HG02588 (cell line): ENCODE results near the gene MIOS.

ENCODE experiments used
- ATAC-seq: cut with Tn5 transposase; IDR thresholded peaks from one replicate; pipeline ENCODE4 v1.9.1; 2021; ENCODE audit warnings: mild to moderate bottlenecking, moderate library complexity; ENCODE audit not compliant: unreplicated experiment

MIOS gene

DNA sequence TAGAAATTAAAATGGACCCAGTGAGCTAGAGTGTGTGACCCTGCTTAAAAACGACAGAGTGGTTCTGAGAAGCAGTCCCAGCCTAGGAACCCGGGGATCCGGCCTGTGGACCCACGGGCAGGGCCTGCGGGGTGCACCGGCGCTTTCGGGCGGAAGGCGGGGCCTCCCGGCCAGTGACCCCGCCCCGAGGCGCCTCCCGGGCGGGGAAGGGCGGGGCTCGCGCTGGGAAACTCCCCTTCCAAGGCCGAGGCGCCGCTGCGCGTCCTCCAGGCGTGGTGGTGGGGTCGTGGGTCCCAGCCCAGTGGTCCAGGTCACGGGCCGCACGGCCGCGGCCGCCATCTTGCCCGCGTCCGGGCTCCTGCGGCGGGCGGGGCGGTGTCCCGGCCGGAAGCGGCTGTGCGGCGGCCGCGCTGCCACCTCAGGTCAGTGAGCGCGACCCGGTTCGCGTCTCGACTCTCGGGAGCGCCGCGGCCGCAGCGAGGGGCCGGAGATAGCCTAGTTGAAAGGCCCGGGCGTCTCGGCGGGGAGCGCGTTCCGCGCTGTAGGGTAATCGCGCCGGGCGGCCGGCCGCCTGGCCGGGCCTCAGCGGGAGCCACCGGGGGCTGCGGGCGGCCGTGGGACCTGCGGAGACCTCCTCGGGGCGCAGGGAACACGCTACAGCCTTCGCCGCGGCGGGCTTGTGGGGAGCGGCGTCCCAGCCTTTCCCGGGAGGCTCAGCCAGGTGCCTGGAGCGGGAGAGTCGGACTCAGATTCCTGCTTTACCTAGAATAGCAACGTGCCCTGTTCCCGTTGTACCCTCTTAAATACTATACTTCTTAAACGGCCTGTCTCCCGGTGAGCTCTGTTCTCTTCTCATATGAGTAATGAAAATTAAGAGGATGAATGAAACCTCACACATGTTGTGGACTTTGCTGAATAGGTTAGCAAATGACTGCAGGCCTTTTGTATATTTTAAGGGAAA lies at the start of gene MIOS:
MIOS (plus strand) TSS at position 234 of the 961 bp plus-strand sequence. CDS start 5,592 bp downstream, outside the sequence.
- peak; percentile 78 for ATAC-seq

DNA sequence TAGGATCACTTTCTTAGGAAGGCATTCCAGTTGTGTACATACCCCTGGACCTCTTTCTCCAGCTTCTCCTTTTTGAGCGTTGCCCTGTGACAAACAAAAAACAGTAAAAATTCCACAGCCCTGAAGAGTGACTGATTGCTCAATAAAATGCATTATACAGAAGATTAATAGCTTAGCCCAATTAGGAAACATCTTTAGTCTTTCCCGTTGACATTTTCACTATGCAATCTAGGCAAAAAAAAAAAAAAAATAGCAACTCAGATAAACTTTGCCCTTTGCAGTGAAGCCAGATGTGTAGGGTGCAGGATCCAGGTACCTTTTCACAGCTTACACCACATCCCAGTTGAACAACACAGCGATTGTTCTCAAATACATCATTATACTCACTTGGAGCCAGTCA lies 48.9 kb upstream of the MIOS start:
- ATAC-seq: no peak

DNA sequence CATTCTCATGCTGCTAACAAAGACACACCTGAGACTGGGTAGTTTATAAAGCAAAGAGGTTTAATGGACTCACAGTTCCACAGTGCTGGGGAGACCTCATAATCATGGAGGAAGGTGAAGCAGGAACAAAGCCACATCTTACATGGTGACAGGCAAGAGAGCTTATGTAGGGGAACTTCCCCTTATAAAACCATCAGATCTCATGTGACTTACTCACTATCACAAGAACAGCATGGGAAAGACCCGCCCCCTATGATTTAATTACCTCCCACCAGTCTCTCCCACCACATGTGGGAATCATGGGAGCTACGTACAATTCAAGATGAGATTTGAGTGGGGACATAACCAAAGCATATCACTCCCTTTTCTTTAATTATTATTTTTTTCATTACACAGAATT lies 47.6 kb upstream of the MIOS start:
- ATAC-seq: no peak

DNA sequence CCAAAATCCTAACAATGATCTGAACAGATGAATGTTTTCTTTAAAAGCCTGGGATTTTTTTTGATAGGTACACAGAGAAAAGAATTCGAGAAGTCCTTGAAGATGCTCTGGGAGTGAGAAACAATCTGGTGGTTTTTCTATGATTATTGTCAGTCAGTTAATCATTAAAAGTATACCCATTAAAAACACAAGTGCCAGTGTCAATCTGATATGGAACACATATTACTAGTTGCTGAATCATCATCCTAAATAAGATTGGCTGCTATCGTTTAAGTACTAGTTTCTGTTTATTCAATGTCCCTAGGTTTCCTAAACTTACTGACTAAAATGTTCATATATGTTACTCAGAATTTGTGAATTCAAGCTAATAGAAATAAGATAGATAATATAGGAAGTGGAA lies 47.2 kb upstream of the MIOS start:
- ATAC-seq: no peak

DNA sequence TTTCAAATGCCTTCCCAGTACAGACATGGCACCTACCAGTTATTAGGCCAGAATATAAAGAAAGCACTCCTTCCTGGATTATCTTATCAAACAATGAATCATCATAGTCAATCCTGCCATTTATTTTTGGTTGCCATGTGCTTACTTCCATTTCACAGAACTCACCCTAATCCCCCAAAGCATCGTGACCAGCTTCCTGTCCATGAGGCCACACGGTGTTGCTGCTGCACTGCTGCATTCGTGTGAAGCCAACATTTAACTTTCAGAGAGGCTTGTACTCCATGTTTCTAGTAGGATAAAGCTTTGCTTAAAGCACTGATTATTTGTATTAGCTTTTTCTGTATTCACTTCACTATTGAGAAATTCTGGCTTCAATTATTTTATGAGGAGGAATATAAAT lies 45.4 kb upstream of the MIOS start:
- ATAC-seq: no peak

DNA sequence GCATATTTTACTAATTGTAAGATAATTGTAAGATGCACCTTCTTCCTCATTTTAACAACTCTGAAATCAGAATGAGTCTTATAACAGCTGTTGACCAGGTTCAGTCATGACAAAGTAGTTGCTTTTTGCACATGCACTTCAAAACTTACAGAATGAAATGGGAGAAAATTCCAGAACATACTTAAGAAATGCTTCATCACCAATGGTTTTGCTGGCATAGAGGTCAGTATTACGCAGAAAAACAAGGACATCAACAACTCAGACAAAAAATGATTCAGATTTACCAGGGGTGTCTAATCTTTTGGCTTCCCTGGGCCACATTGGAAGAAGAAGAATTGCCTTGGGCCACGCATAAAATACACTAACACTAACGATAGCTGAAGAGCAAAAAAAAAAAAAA lies 44.3 kb upstream of the MIOS start:
- ATAC-seq: no peak

DNA sequence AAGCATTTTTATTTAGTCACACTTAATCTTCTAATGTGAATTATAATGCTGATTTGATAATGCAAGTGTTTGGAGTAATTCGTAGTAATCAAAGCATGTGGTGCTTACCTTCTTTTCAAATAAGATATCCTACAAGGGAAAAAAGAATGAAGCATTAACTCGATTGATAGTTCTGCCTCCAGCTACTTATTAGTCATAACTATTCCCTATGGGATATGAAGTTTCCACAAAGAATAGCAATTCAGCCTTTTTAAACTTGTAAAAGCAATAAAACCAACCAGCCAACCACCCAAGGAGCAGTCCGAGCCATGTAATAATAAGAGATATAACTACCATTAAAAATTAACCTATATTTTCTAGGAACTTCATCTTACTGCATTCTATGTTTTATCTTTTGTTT lies 42.6 kb upstream of the MIOS start:
- ATAC-seq: no peak

DNA sequence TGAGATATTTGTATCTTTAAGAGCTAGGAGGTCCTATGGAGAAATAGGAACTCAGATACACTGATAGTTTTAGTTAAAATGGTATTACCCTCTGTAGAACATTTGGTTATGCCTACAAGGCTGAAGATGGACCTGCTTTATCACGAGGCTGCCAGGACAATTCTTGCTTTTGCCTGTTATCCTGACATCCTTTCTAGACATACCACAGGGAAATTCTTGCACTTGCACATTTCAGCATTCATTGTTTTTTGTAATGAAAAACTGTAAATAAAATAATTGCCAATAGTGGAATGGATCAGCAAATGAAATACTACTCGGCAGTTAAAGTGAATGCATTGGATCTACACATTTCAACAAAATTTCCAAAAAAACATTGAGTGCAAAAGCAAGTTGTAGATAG lies 40.7 kb upstream of the MIOS start:
- no peak for ATAC-seq

DNA sequence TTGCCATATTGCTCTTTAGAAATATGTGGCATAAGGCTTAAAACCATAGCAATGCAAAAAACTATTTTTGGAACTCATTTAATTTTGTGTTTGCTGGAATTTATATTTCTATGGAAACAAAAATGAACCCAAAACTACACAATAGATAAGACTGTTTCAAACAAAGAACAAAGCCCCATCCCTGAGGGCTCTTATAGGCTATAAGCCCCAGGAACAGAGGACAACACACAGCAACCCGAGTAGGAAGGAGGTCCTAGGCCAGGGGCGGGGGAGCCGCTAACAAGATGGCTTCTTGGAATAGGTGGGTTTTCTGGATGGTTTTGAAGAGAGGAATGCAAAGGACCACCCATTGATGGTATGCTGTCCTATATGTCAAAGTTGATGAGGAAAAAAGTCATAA lies 39.6 kb upstream of the MIOS start:
- no peak for ATAC-seq

DNA sequence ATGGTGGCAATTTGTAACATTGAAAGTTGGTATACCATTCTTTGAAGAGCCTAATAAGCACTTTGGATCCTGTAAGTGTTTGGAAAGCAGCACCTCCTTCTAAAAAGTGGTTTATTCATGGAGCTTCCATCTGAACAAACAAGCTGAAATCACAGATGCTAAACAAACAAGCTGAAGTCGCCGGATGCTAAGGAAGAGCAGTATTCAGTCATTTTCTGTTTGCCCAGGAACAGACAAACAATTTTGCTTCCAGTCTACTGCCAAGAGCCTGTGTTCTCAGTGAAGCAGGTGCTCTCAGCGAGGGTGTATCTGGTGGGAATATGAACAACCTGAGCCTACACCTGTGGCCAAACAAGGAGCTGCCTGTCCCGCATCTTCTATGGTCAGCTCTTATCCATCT lies 37.4 kb upstream of the MIOS start:
- ATAC-seq: no peak

DNA sequence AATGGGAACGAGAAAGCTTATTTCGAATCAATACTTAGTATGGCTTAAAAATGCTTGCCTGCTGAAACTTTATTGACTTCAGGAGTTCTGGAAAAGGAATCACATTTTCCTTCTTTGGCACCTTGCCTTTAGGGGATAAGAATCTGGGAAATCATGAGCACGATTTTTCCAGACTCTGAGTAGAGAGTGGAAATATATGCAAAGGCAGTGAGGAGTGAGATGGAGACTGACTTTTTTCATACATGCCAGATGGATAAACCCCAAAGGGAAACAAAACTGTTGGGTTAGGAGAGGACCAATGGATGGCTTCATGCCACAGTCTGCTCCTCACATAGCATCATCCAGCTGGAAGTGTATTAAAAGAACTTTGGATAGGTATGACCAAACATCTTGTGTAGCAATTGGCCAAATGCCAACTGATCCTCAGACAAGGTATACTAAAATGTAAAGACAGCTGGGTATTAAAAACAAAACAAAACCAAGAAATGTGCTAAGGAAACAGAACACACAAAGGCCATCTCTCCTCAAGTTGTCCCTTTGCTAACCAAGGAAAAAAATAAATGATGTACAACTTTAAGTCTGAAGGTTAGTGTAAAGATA lies 32.8 kb upstream of the MIOS start:
- no peak for ATAC-seq

DNA sequence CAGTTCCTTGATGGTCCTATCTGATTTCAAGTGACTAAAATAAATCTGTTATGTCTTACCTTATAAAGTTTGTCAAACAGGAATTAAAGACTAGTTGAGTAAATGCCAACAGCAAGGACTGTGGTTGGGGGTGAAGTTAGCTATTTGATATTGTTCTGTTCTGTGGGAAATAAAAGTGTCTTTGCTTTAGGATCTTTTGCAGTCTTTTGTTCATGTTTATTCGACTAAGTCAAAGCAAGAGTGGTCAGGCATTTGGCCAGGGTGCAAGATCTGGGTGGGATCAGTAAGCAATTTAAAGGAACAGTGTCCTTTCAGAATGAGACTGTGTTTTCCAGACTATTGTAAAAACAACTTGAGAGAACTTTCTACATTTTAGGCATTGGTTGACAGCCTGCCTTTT lies 31.0 kb upstream of the MIOS start, which contains the start of gene COL28A1:
COL28A1 (minus strand) TSS at position 183 of the 400 bp plus-strand sequence. CDS start 2,998 bp downstream, outside the sequence.
- ATAC-seq: no peak

DNA sequence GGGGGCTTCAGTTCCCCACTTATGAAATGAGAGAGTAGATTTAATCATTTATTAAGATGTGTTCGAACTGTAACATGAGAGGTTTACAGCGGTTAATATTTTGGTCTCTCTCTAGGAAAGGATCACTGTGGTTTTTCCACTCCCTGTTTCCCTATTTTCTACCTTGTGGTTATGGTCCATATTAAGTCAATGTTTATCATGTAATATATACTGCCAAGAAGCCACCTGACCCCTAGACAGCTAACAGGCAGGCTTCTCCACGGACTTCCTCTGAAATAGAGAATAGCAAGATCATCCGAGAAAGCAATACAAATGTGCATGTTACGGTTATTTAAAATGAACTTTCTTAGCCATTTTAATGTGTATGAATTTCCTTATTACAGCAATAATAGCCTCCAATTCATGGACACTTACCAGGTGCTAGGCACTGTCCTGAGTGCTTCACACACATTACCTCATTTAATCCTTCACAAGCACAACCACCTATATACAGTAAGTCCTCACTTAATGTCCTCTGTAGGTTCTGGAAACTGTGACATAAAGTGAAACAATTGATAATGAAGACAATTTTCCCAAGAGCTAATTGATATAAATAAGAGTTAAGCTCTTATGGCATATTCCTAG lies 30.2 kb upstream of the MIOS start:
- no peak for ATAC-seq

DNA sequence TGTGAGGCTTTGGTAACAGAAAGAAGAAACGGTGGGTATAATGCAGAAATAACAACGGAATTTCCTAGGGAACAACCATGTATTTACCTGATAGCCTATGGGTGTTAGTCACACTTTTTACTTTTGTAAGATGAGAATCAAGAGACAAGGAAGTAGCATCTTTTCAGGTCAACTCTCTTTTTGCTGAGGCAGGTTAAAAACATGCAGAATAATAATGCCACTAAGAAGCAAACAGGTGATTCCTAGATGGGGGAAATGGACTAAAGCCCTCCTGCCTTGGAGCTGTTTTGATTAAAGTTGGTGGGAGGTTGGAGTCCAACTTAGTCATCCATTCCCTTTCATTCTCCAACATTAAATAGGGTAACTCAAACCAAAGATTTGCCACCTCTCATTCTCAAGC lies 29.0 kb upstream of the MIOS start:
- ATAC-seq: no peak

DNA sequence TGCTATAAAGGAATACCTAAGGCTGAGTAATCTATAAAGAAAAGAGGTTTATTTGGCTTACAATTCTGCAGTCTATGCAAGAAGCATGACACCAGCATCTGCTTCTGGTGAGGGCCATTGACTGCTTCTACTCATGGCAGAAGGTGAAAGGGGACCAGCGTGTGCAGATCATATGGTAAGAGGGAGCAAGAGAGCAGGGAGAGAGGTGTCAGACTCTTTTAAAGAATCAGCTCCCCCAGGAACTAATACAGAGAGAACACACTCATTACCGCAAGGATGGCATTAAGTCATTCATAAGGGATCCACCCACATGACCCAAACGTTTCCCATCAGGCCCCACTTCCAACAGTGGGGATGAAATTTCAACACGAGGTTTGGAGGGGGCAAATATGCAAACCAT lies 27.5 kb upstream of the MIOS start:
- ATAC-seq: no peak

DNA sequence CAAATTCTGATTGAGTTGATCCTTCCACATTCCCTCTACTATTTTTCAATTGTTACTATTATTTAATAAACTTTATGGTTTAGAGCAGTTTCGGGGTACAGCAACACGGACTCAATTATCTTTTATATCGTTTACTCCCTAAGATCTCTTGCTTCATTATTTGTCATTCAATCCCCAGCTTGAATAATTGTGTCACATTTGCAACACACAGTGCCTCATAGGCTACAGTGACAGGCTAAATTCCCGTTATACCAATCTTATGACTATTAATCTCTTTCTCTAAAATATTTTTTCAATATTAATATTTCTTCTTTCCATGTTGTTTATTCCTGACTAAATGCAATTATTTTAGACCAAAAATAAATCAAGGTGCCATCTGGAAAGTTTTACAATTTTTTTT lies 27.0 kb upstream of the MIOS start:
- no peak for ATAC-seq

DNA sequence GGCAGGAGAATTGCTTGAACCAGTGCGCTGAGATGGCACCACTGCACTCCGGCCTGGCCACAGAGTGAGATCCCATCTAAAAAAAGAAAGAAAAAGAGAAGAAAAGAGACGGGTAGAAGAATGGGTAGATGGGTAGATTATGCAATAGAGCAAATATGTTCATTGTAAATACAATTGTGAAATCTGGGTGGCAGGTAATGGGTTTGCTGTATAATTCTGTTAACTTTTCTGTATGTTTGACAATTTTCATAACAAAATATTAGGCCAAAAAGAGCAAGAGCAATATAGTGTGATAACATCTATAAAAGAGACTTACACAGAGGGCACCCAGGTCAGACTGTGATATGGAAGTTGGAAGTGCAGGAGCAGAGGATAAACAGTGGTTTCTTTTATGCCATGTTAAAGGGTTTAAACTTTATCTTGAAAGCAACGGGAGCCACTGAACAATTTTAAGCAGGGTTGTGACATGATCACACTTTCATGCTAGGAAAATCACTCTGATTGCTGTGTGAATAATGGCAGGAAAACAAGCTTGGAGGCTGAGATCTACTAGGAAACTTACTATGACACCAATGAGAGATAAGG lies 24.3 kb upstream of the MIOS start:
- ATAC-seq: no peak

DNA sequence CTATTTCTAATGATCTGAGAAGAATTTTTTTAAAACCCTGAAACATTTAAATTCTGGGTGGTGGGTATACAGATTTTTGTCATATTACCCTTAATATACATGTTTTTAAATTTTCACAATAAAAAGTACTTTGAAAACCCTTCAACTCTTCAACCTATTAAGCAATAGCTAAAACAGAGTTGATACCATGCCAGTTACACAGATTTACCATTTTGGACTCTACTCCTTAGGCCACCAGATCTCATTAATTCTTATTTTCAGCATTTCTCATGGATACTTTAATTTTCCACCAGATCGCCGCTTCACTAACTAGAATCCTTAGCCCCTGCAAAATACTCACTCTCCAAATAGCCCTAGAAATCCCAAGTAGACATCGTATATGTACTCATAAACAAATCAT lies 18.3 kb upstream of the MIOS start:
- no peak for ATAC-seq

DNA sequence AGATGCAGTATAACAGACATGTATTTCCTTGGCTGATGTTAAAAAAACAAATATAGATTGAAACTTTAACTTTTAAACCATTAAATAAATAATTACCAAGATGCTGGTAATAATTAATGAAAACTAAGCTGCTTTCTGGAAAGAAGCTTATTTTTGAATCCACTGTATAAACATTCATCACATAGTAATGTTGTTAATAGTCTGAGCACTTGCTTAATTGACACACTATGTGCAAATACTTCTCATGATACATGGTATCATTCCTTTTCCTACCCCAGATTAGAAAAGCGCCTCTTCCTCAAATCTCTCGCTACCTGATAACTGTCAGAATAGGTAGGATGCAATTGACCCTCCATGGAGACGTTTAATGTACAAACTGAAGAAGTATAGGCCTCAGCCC lies 16.0 kb upstream of the MIOS start:
- ATAC-seq: no peak

DNA sequence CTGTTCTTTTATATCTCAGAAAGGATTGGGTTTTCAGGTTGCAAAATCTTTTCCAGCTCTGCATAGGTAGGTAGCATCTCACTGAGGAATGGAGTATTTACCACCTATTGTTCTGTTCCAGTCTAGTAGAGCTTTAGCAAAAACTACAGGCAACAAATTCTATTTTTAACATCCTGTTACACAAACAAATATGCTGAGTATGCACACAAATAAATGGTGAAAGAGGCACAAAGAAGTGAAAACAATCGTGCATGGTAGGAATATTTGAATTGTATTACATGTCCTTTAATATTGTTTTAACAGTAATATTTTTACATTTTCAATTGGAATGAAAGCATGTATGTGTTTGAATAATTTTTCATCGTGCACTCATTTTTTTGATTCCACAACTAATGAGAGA lies 14.5 kb upstream of the MIOS start:
- no peak for ATAC-seq

DNA sequence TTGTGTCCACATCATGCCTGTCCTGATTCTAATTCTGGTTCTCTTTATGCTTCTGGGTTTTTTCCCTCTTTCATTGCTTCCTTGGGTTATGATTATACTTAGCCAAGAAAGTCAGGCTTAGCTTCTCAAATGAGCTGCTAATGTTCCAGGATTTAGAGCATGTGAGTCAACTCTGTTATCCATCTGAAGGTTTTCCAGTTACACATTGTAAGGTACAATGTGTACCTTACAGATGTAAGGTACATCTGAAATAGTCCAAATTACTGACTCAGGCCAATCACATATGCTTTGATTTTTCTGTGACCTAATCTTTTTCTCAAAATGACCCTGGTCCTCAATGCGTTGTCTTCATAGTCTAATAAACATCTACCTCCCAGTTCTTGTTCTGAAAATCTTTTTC lies 13.3 kb upstream of the MIOS start:
- no peak for ATAC-seq
